DMS153 treated with DMSO at 0.1 percent for 48 hours (cell line): ENCODE data around the gene MT1G.
"Not testable (repeated sequence)": the region's sequence is repeated elsewhere in the genome, so short reads cannot be mapped to it uniquely, and the experiment has no call there.

Experiments
- DNase-seq: peaks from one replicate; lab custom pipeline; 2025; ENCODE audit not compliant: unreplicated experiment; lab: John Stamatoyannopoulos, UW

The MT1G gene

DNA sequence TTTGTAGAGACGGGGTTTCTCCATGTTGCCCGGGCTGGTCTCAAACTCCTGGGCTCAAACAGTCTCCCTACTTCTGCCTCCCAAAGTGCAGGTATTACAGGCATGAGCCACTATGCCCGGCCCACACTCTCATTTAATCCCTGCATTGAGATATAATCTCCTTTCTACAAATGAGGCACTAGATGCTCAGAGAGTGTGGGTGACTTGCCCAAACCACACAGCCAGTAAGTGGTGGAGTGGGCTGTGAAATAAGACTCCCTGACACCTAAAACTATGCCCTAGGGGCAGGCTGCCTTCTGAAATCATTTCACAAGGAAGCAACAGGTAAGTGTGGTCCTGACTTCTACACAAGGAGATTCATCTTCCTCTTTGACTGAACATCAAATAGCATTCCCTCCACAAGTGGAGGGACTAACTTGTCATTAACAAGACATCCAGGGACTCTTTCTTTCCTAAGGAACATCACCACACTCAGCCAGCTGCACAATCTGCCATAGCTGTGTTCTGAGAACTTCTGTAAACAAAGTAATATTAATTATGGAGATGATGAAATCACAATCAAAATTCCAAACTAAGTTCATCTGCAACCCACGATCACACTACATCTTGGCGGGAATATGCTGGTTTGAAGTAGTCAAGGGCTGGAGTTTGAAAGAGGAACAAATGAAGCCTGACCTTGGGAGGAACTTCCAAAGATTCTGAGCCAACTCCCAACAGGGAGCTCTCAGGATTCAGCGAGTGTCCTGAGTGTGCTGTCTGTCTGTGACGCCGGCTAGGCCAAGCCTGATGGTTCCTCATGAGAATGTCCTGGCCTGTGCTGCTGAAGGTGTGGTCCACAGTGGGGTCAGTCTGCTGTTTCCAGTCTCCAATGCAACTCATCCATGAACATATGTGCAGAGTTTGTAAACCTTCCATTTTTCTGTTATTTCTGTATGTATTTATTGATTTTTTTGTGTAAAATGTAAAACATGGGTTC, 2.3 kb downstream of the MT1G start:
- not testable (repeated sequence) for DNase-seq

DNA sequence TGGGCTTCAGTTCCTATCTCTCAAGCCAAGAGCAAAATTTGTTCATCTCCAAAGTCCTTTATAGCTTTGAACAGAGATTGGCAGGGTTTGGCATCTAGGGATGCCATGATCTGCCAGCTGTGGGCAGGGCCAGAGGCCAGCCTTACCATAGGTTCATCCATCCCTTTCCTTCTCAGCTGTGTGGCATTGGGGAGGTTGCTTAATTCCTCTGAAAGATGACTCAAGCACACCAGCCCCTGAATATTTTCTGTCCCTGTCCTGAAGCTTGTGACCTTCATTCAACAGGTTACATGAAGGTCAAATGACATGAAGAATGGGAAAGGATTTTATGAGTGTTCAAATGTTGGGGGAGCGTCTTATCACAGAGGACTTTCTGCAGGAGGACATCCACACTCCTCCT, 3.4 kb downstream of the MT1G start:
- no peak for DNase-seq

DNA sequence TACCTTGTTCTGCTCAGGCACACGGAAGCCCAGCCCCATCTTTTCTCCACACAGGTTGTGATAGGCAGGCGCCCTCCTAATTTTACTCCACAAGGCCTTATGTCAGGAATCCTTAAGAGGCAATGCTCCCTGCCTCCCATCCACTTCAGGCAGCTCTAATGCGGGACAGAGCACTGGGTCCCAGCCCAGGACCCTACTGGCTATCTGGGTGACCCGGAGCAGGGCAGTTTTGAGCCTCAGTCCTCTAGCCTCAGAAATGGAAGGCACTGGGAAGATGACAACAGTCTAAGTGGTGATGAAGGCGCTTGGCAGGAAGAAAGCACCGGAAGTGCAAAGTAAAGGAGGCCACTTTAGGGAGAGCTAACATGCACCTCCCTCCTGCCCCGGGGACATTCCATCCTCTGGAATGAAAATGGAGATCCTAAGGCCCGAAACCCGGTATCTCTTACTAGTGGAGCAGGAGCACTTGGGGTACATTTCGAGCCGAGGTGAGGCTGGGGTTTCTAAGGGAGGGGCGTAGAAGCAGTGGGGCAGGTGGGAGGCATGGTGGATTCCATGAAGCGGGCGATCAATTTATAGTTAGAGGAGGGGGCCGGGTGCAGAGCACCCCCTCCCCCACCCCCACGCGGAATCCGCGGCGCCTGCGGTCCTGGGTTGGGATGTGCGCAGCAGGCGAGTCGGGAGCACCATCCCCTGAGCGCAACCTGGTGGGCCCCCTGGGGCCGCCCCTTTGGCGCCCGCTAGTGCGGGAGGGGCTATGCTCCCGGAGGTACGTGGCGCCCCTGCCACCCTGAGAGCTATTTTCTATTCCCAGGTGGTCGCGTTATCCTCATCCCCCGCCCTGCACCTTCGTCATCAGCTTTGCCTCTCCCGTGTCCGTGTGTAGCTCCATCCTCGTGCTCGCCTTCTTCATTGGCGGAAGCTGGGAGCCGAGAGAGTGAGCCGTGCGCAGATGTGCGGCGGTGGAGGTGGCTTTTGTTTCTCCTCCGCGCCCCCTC, 5.2 kb downstream of the MT1G start:
- peak; percentile 60 for DNase-seq

DNA sequence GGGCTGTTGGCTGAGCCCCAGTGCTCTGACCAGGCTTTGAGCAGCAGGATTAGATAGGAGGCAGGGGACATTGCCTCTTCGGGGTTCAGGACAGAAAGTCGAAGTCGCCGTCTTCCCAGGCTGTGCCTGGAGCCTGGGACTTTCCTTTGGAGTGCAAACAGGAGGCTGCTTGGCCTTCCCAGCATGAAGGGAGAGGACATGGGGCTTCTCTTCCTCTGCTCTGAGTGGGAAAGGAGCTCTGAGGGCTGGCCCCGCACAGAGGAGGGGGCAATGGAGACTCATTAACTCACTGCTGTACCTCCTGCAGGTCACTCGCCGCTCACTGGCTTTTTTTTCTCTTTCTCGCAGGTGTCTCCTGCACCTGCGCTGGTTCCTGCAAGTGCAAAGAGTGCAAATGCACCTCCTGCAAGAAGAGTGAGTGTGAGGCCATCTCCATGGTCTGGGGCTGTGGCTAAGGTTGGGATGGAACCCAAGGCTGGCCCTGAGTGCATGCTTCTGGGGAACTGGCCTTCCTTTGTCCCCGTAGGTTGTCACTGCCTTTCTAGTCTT, 9.5 kb downstream of the MT1G start:
- no peak for DNase-seq

DNA sequence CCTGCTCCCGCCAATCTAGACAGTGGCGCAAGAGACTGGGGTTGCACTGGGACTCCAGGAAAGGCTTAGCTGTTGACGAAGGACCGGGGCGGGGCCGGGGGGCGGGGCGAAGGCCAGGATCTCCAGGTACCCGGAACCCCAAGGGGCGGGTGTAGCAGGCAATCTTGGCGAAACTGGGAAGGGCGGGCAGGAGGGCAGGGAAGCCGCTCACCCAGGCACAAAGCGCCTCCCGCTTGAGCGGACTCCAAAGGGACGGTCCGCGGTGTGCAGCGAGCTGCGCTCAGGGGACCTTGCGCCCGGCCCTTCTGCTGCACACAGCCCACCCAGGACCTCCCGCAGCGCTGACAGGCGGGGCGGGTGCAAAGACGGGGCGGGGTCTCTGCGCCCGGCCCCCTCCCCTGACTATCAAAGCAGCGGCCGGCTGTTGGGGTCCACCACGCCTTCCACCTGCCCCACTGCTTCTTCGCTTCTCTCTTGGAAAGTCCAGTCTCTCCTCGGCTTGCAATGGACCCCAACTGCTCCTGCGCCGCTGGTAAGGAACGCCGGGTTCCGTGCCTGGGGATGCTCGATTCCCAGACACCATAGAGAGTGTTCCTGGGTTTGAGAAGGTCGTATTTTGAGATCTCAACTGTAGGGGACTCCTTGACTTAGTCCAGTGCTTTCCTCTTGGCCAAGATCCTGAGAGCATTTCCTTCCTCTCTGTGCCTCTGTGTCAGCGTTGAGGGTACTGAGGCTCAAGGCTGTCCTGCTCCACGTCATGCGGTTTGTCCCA, 10.1 kb downstream of the MT1G start, which contains the start of gene MT1F:
TSS of gene MT1F (plus strand) at position 405 of the 772 bp plus-strand sequence. CDS start at position 505, 100 bp downstream.
- DNase-seq: peak; percentile 59

DNA sequence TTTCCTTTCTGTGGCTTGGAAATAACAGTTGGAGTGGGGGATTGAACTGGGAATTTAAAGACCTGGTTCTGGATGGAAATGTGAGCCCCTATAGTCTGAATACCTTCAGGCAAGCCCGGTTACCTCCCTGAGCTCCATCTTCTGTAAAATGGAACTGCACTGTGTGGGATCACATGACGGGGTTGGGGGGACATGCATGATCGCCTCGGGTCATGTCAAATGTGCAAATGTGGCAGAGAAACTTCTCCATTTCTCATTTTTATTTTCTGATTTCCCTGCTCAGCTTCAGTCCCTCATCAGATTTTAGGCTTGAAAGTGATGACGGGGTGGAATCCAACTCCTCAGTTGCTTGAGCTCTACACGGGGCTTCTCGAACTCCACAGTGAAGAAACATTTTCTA, 14.6 kb downstream of the MT1G start:
- DNase-seq: no peak

DNA sequence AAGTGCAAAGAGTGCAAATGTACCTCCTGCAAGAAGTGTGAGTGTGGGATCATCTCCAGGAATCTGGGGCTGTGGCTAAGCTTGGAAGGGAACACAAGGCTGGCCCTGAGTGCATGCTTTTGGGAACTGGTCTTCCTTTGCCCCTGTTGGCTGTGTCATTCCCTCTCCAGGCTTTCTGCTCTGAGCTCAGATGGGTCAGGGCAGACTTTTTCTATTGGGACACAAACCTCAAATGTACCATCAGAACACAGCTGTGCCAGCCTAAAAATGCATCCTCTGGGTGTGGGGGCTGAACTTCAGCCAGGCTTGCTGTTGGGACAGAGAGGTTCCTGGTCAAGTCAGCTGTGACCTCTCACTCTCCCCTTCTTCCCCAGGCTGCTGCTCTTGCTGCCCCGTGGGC, 15.3 kb downstream of the MT1G start:
- DNase-seq: no peak

DNA sequence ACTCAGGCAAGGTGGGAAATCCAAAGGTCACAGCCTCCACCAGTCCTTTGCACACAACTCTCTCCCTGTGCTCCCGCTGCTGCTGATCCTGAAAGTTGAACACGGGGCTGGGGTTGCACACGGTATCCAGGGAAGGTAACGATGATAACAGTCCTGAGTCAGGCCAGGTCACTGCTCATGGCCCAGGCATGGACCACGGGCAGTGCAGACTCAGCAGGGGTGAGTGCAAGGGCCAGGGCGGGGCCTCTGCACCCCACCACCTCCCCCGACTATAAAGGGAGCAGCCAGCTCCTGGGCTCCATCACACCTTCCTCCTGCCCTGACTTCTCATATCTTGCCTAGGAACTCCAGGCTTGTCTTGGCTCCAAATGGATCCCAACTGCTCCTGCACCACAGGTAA, 16.3 kb downstream of the MT1G start, which contains the start of gene MT1B:
TSS of gene MT1B (plus strand) at position 301 of the 400 bp plus-strand sequence. CDS start at position 369, 68 bp downstream.
- no peak for DNase-seq

DNA sequence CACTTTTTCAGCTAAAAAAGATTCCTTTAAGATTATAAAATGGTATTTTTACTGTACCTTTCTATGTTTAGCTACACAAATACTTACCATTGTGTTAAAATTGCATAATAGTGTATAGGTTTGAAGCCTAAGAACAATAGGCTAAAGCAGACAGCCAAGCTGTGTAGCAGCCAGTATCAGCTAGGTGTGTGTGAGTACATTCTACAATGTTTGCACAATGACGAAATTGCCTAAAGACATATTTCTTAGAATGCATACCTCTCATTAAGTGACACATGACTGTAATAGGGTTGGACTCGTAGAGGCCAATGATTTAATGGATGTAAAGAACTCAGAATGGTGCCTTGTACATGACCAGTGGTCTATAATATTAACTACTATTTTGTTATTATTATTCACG, 18.0 kb downstream of the MT1G start:
- no peak for DNase-seq

DNA sequence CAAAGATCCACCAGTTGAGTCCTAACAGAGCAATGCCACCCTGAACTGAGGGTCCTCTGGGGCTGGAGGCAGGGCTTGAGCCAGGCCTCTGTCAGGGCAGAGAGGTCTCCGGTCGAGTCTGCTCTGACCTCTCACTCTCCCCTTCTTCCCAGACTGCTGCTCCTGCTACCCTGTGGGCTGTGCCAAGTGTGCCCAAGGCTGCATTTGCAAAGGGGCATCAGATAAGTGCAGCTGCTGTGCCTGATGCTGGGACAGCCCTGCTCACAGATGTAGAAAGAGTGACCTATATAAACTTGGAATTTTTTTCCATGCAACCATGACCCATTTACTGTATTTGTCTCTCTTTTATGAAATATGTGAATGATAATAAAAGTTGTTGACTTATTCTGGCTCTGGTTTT, 18.6 kb downstream of the MT1G start:
- no peak for DNase-seq

DNA sequence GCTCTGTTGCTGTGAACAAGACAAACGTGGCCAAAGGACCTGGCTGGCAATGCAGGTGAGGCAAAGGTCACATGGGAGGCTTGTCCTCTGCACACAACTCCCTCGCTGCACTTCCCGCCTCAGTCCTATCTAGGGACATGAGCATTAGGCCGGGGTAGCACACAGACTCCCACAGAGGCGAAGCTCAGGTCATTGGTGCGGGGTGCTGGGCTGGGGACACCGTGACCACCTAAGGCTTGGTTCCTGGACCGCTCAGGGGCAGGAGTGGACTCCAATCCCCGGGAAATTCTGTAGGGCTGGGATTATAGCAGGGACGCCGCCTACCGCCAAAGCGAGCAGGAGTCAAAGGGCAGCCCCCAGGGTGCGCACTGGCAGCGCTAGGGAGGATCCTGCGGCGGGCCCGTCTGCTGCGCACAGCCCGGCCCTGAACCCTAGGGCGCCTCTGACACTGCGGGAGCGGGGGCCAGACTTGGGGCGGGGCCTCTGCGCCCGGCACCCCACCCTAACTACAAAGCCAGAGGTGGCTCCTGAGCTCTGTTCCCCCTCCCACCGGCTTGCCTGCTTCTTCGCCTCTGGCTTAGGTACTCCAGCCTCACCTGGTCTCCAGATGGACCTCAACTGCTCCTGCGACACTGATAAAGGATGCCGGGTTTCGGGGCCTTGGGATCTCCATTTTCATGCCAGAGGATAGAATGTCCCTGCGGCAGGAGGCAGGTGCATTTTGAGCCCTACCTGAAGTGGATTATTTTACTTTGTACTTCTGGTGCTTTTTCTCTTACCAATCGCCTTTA, 20.0 kb downstream of the MT1G start:
- DNase-seq: no peak

DNA sequence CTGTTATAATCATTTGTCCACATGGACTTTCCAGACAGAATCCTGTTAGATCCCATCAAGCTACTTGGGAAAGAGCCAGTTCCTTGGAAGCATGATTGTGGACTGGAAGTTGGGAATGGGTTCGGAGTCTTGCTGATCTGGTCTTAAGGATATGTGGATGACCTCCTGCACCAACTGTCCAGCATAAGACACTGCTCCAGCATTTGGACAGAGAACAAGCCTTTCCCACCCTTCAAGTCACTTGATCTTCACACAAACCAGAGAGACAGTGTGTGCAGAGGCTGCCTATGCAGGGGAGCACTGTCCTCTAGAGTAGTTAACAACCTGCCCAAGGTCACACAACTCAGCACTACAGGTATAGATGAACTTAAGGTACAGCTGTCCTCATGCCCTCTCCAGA, 22.0 kb downstream of the MT1G start:
- no peak for DNase-seq

DNA sequence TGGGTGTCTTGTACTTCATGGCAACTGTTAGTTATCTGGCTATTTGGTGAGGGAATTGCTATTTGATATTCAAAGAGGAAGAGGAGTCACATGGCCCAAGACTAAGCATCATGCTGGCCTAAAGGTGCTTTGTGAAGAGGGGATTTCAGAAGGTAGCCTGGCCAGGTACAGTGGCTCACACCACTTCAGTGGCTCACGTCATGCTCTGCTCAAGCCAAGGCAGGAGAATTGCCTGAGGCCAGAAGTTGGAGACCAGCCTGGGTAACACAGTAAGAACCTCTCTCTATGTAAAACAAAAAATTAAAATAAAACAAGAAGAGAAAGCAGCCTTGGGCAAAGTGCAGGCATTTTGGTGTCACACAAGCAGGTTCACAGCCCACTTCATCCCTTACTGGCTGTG, 22.6 kb downstream of the MT1G start:
- DNase-seq: no peak

DNA sequence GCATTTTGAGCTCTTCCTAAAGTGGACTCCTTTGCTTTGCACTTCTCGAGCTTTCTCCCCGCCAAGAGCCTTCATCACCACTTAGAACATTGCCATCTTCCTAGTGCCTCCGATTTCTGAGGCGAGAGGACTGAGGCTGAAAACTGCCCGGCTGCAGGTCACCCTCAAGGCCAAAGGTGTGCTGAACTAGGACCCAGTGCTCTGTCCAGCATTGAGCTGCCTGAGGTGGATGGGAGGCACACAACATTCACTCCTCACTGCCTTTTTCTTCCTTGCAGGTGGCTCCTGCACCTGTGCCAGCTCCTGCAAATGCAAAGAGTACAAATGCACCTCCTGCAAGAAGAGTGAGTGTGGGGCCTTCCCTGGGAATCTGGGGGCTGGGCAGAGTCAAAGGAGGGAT, 24.0 kb downstream of the MT1G start:
- DNase-seq: no peak

DNA sequence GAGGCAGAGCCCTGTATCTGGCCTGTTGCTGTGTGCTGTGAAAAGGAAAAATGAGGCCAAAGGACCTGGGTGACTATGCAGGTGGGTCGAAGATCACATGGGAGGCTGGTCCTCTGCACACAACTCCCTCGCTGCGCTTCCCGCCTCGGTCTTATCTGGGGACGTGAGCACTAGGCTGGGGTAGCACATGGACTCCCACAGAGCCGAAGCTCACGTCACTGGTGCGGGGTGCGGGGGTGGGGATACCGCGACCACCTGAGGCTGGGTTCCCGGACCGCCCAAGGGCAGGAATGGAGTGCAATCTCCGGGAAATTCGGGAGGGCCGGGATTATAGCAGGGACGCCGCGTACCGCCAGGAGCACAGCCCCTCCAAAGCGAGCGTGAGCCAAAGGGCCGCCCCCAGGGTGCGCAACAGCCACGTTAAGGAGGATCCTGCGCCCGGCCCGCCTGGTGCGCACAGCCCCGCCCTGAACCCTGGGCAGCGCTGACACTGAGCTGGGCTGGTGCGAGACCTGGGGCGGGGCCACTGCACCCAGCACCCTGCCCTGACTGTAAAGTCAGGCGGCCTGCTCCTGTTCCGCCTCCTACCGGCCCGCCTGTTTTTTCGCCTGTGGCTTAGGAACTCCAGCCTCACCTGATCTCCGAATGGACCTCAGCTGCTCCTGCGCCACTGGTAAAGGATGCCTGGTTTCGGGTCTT, 24.6 kb downstream of the MT1G start:
- DNase-seq: peak; percentile 57

DNA sequence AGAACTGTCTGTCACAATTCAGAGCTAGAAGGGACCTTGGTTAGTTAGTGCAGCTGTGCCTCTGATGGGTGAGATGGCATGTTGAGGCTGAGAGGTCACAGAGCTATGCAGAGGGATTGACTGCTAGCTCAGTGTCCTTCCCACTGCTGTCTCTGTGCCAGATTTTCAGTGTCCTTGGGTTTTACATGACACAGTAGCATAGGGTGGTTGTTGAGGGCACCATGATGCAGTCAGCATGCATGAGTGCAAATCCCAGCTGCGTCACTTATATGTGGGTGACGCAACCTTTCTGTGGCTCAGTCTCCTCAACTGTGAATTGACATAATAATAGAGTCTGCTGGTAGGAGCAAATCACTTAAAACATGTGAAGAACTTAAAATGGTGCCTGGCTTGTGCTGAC, 26.7 kb downstream of the MT1G start:
- no peak for DNase-seq

DNA sequence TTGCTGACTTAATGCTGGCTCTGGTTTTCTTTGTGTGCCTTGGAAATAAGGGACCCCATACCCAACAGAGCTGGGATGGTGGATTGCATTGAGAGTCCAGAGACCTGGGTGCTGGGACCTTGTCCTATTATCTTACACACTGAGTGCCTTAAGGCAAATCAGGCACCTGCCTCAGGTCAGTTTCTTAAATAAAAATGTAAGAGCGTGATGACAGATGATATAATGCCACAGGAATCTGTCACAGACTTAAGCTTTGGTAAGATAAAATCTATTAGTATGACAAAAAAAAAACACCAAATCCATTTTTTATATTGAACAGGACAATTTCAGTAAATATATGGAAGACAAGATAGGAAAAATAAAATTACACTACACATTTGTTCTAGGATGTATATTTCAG, 27.8 kb downstream of the MT1G start:
- no peak for DNase-seq

DNA sequence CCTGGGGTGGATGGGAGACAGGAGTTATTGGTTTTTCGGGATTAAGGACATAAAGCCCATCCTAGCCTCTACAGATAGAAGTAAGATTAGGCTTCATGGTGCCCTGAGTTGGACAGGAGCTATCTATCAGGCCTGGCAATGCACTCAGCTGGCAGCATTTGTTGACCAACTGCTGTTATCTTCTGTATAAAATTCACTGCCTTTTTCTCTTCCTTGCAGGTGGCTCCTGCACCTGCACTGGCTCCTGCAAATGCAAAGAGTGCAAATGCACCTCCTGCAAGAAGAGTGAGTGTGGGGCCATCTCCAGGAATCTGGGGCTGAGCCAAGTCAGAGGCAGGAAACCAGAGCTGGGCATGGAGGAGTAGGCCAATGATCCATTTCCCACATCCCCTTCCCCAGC, 28.8 kb downstream of the MT1G start:
- no peak for DNase-seq
